ENCODE measurements around the gene ADGRG6. TPM values are rescaled to one million over a fixed set of nuclear protein-coding genes. Genes with fewer than 3 reads are reported as not detected.
A peak's percentile ranks its signal among the peaks of the same experiment; 100 is the strongest.

ADGRG6 gene
- polyA plus RNA-seq, 1 of the 3 experiments (the other 2 are of a cell fraction), result 61.5 TPM

- 0 out of 2 replicates have a peak overlapping the region, but pooled peaks have one; percentile 21 for H3K9ac ChIP-seq
- H3K79me2 ChIP-seq (ENCODE audit: insufficient read depth), result peaks cover 76% of the 10 kb centered on the region
- H3K36me3 ChIP-seq (replicated peaks in 1 of 2; ENCODE audit: control insufficient read depth in 1 of 2, insufficient read depth in 2 of 2, low read length in 1 of 2), result peaks cover 0 to 3% of the 10 kb centered on the region in 2 experiments
- no peak for TF ChIP-seq TCF12 (IDR thresholded peaks at IDR 0.05)
- no peaks in the 10 kb centered on the region for H3K27me3 ChIP-seq (ENCODE audit: insufficient read depth)
- ChIA-PET POLR2A (no interaction called here), CTCF (no interaction called here)
- H3K27ac ChIP-seq (ENCODE audit: low read depth in 2 of 2, low read length in 1 of 2), result peak overlapping the region; percentile 19 to 58; a peak in 3 of 4 replicates
- no peaks in the 10 kb centered on the region; a peak in 1 of 4 replicates for H3K4me1 ChIP-seq (ENCODE audit: control insufficient read depth in 1 of 2, insufficient read depth in 2 of 2, low read depth in 1 of 2, low read length in 1 of 2)
- 36% methylated on average over 2 of the region's 2 CpGs for WGBS (ENCODE audit: low lambda C conversion rate)
- H3K9me2 ChIP-seq, result no peaks in the 10 kb centered on the region
- no peak for DNase-seq
- H2AFZ ChIP-seq (ENCODE audit: low read depth), result no peak overlapping the region
- no peak overlapping the region for H3K4me2 ChIP-seq
- H3K4me3 ChIP-seq (ENCODE audit: low read depth in 2 of 2, low read length in 1 of 2), result no peak overlapping the region
- no peaks in the 10 kb centered on the region for H4K20me1 ChIP-seq (ENCODE audit: insufficient read depth)
- H3F3A ChIP-seq (replicated peaks; ENCODE audit: insufficient read depth), result peaks cover 21% of the 10 kb centered on the region
- peaks cover 4% of the 10 kb centered on the region; the same call in 1 of the 2 replicates for H3K9me3 ChIP-seq
Measured at GRCh38 chr6:142341855-142342330, 40.1 kb downstream of the ADGRG6 start.

GRCh38 chr6:142342986-142343385 lies 41.2 kb downstream of the ADGRG6 start:
- peaks cover 8% of the 10 kb centered on the region; the same call in 1 of the 2 replicates for H3K9me3 ChIP-seq
- H2AFZ ChIP-seq (ENCODE audit: low read depth), result no peak overlapping the region
- peaks cover 77% of the 10 kb centered on the region for H3K79me2 ChIP-seq (ENCODE audit: insufficient read depth)
- no peak overlapping the region for H3K4me3 ChIP-seq (ENCODE audit: low read depth in 2 of 2, low read length in 1 of 2)
- ChIA-PET POLR2A (no interaction called here), CTCF (no interaction called here)
- no peak overlapping the region for H3K9ac ChIP-seq
- H3K27ac ChIP-seq (ENCODE audit: low read depth in 2 of 2, low read length in 1 of 2), result no peak overlapping the region; a peak in 1 of 4 replicates
- H3K27me3 ChIP-seq (ENCODE audit: insufficient read depth), result no peaks in the 10 kb centered on the region
- H4K20me1 ChIP-seq (ENCODE audit: insufficient read depth), result no peaks in the 10 kb centered on the region
- no peak for TF ChIP-seq GATA2 (CRISPR knock-in tag; IDR thresholded peaks at IDR 0.05)
- no peak for TF ChIP-seq CHD2 (IDR thresholded peaks at IDR 0.05; ENCODE audit: low read length, partially characterized antibody)
- no peak for TF ChIP-seq REST (IDR thresholded peaks at IDR 0.05; ENCODE audit: low read depth, low read length)
- TF ChIP-seq ZBTB33 (IDR thresholded peaks at IDR 0.05; ENCODE audit: borderline replicate concordance, low read depth), result no peak
- no peak for TF ChIP-seq YY1 (IDR thresholded peaks at IDR 0.05; ENCODE audit: low read depth)
- no peak for TF ChIP-seq USF2 (IDR thresholded peaks at IDR 0.05; ENCODE audit: borderline replicate concordance, low read depth, low read length)
- TF ChIP-seq TEAD4 (IDR thresholded peaks at IDR 0.05; ENCODE audit: borderline replicate concordance, insufficient read depth), result no peak
- no peak for TF ChIP-seq EZH2phosphoT487 (IDR thresholded peaks at IDR 0.05; ENCODE audit: borderline replicate concordance, low read depth)
- no peak for TF ChIP-seq GABPA (IDR thresholded peaks at IDR 0.05; ENCODE audit: low read depth)
- no peak for TF ChIP-seq CTCF (IDR thresholded peaks at IDR 0.05)
- TF ChIP-seq PBX3 (IDR thresholded peaks at IDR 0.05), result no peak
- no peaks in the 10 kb centered on the region; a peak in 1 of 4 replicates for H3K4me1 ChIP-seq (ENCODE audit: control insufficient read depth in 1 of 2, insufficient read depth in 2 of 2, low read depth in 1 of 2, low read length in 1 of 2)
- peaks cover 0 to 3% of the 10 kb centered on the region in 2 experiments for H3K36me3 ChIP-seq (replicated peaks in 1 of 2; ENCODE audit: control insufficient read depth in 1 of 2, insufficient read depth in 2 of 2, low read length in 1 of 2)
- no peak overlapping the region for H3K4me2 ChIP-seq
- H3F3A ChIP-seq (replicated peaks; ENCODE audit: insufficient read depth), result peaks cover 20% of the 10 kb centered on the region
- DNase-seq, result no peak
- no peaks in the 10 kb centered on the region for H3K9me2 ChIP-seq
